ENCODE data around the gene BTBD17. TPM values are rescaled to one million over a fixed set of nuclear protein-coding genes. Genes with fewer than 3 reads are reported as not detected.

BTBD17 gene
- total RNA-seq, 2 experiments from 2014 or later, result not detected

DNA sequence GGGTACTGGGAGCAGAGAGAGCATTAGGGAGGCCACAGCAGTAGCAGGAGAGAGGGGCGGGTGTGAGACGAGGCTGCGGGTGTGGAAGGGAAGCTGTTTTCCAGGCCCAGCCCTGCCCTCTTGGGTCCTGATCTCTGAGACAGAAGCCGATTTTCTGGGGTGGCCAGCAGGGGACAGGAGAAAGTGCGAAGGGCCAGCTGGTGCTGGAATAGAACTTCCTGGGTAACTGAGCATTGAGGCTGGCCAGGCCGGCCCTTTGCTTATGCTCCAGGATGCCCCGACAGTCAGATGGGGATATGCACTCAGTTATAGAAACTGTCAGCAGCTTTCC is 804 bp downstream of the BTBD17 start:
- Mint-ChIP-seq H3K27ac (no peak overlapping the region), H3K9me3 (no peaks in the 10 kb centered on the region), H3K27me3 (peaks cover 25% of the 10 kb centered on the region), H3K36me3 (no peaks in the 10 kb centered on the region), H3K4me3 (no peak overlapping the region), H3K4me1 (peaks cover 3% of the 10 kb centered on the region)
- POLR2A ChIA-PET, result no interaction called here
- no peak for ATAC-seq (ENCODE audit: low read depth)
- no peak for DNase-seq

DNA sequence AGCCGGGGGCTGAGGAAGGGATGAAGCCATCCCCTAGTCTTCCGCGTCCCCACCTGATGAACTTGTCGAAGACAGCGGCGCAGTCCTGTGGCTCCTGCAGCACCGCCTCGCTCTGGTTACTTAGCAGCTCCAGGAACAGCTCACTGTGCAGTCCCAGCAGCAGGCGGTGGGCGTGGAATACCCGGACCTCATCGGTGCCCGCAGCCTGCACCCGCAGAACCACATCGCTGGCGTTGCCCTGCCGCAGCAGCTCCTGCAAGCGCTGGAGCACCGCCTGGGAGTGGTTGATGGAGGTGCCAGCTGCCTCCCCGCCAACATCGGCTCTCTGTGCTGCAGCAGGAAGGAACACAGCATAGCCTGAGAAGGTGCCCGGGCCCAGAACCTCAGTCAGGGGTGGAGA is 1.8 kb downstream of the BTBD17 start:
- Mint-ChIP-seq H3K36me3 (no peaks in the 10 kb centered on the region), H3K27me3 (peaks cover 33% of the 10 kb centered on the region), H3K9me3 (no peaks in the 10 kb centered on the region), H3K4me3 (no peak overlapping the region), H3K27ac (no peak overlapping the region), H3K4me1 (peaks cover 3% of the 10 kb centered on the region)
- DNase-seq, result no peak
- POLR2A ChIA-PET, result no interaction called here
- ATAC-seq (ENCODE audit: low read depth), result no peak

DNA sequence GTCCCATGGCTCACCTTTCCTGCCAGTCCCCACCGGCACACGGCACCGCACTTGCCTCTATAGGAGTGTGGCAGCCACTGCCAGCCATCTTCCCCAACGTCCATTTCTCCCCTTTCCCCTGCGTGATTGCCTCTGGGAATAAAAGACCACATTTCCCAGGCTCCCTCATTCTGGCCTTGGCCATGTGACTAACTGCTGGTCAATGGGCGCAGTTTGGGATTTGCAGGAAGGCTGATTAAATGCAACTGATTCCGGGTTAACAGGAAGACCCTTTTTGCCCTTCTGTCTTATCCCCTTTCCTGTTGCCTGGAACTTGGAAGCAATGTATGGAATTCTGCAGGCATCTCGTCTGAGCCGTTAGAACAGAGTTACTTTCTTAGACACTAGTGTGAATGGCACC is 3.0 kb downstream of the BTBD17 start:
- DNase-seq, result no peak
- no peak overlapping the region for H3K4me3 Mint-ChIP-seq
- peak overlapping the region; percentile 40 for H3K27ac Mint-ChIP-seq
- ATAC-seq (ENCODE audit: low read depth), result no peak
- peaks cover 3% of the 10 kb centered on the region for H3K4me1 Mint-ChIP-seq
- POLR2A ChIA-PET, result no interaction called here
- H3K36me3 Mint-ChIP-seq, result no peaks in the 10 kb centered on the region
- no peaks in the 10 kb centered on the region for H3K9me3 Mint-ChIP-seq
- peaks cover 44% of the 10 kb centered on the region for H3K27me3 Mint-ChIP-seq

DNA sequence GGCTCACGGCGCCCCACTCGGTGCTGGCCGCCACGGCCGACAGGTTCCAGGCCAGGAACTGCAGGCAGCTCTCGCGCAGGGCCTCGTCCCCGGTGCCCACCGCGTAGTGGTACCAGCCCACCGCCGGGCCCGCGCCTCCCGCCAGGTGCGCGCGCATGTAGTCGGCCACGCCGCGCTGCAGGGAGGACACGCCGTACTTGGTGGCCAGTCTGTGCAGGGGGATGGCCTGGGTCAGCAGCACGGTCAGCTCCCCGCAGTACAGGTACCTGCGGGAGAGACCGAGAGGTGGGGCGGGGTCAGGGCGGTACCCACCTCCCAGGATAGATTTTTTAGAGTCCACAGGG is 4.2 kb downstream of the BTBD17 start:
- H3K27ac Mint-ChIP-seq, result no peak overlapping the region

DNA sequence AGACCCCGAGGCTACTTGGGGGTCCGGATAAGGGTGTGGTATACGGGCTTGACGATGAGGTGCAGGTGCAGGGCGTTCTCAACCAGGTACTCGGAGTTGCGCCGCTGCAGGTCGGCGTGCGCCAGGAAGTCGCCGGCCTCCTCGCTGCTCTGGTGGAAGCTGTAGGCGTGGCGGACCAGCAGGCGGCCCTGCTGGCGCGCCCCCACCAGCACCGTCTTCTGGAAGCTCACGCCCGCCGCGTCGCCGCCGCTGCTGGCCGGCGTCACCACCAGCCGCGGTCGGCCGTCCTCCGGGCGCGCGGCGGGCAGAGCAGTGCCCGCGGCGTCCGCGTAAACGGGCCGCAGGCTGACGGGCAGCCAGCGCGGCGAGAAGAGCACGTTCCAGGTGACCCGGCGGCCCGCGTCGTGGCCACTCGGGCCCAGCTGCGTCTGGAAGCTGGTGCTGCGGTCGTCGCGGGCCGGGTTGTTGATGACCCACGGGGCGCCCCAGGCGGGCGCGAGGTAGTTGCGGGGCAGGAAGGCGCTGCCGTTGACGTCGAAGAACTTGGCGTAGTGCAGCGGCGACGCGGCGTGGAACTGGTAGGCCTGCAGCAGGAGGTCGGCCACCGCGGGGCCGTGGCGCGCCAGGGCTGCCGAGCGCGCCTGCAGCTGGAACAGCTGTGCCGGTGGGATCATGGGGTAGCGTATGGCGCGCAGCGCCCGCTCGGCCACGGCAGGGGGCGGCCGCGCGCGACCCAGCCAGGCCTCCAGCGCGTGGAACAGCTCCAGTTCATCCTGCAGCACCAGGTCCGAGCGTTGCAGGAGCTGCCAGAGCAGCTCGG is 4.8 kb downstream of the BTBD17 start:
- H3K9me3 Mint-ChIP-seq, result no peaks in the 10 kb centered on the region
- POLR2A ChIA-PET, result no interaction called here
- H3K27me3 Mint-ChIP-seq, result peaks cover 56% of the 10 kb centered on the region
- no peak overlapping the region for H3K4me3 Mint-ChIP-seq
- no peaks in the 10 kb centered on the region for H3K36me3 Mint-ChIP-seq
- no peak for DNase-seq
- H3K4me1 Mint-ChIP-seq, result peaks cover 3% of the 10 kb centered on the region
- peak; percentile 35 for ATAC-seq (ENCODE audit: low read depth)
- H3K27ac Mint-ChIP-seq, result no peak overlapping the region

More for the DNA sequence above, 4.2 kb downstream of the BTBD17 start:
- Mint-ChIP-seq H3K4me3 (no peak overlapping the region), H3K36me3 (no peaks in the 10 kb centered on the region), H3K27me3 (peaks cover 56% of the 10 kb centered on the region), H3K9me3 (no peaks in the 10 kb centered on the region), H3K4me1 (peaks cover 3% of the 10 kb centered on the region)
- ATAC-seq (ENCODE audit: low read depth) (no peak), DNase-seq (no peak)
- POLR2A ChIA-PET, result no interaction called here

DNA sequence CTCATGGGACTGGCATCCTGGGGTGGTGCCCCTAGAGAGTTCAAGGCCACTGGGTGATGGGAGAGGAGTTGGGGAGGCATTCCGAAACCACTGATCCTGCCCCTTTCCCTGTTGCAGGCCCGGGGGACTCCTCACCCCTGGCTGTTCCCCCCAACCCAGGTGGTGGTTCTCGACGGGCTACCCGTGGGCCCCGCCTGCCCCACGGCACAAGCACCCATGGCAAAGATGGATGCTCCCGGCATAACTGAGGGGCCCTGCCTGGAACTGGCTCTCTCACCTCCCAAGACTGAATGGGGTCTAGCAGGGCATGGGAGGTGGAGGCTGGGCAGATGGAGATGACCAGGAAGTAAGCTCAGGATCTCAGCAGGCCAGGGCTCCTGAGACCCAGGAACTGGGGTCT is 6.6 kb downstream of the BTBD17 start:
- H3K27me3 Mint-ChIP-seq, result peaks cover 61% of the 10 kb centered on the region
- H3K4me3 Mint-ChIP-seq, result no peak overlapping the region
- H3K4me1 Mint-ChIP-seq, result peaks cover 2% of the 10 kb centered on the region
- ATAC-seq (ENCODE audit: low read depth) (no peak), DNase-seq (no peak)
- no peaks in the 10 kb centered on the region for H3K36me3 Mint-ChIP-seq
- no peaks in the 10 kb centered on the region for H3K9me3 Mint-ChIP-seq
- H3K27ac Mint-ChIP-seq, result no peak overlapping the region
- POLR2A ChIA-PET, result no interaction called here

DNA sequence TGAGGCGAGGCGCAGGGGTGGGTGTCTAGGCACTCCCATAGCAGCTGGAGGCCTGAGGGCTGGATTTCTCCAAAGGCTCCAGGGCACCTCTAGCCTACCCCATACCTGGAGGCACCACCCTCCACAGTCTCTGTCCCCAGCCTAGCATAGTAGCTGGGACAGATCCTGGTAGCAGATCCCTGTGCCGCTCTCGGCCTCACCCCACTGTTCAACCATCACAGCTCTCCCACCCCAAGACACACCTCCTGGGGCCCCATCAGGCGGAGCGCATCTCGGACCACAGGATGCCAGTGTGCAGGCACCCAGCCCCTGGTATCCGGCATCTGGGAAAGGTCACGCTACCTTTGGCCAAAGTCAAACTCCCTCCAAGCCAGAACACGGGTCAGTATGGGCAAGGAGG is 7.1 kb downstream of the BTBD17 start:
- POLR2A ChIA-PET, result no interaction called here
- Mint-ChIP-seq H3K36me3 (no peaks in the 10 kb centered on the region), H3K9me3 (no peaks in the 10 kb centered on the region), H3K27me3 (peaks cover 63% of the 10 kb centered on the region), H3K4me3 (no peak overlapping the region), H3K27ac (no peak overlapping the region), H3K4me1 (peaks cover 2% of the 10 kb centered on the region)
- ATAC-seq (ENCODE audit: low read depth) (no peak), DNase-seq (no peak)

DNA sequence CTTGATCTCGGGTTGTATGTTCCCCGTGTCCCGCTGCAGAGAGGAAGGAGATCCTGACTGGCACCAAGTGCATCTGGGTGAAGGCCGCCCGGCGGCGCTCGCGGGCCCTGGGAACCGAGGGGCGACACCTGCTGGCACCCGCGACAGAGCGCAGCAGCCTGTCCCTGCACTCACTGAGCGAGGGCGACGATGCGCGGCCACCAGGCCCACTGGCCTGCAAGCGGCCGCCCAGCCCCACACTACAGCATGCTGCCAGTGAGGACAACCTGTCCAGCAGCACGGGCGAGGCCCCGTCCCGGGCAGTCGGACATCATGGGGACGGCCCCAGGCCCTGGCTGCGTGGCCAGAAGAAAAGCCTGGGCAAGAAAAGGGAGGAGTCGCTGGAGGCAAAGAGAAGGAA is 7.5 kb downstream of the BTBD17 start:
- Mint-ChIP-seq H3K27me3 (peaks cover 63% of the 10 kb centered on the region), H3K9me3 (no peaks in the 10 kb centered on the region), H3K36me3 (no peaks in the 10 kb centered on the region), H3K4me3 (no peak overlapping the region), H3K4me1 (peaks cover 2% of the 10 kb centered on the region), H3K27ac (no peak overlapping the region)
- POLR2A ChIA-PET, result no interaction called here
- DNase-seq (peak; percentile 78), ATAC-seq (ENCODE audit: low read depth) (peak; percentile 76)

DNA sequence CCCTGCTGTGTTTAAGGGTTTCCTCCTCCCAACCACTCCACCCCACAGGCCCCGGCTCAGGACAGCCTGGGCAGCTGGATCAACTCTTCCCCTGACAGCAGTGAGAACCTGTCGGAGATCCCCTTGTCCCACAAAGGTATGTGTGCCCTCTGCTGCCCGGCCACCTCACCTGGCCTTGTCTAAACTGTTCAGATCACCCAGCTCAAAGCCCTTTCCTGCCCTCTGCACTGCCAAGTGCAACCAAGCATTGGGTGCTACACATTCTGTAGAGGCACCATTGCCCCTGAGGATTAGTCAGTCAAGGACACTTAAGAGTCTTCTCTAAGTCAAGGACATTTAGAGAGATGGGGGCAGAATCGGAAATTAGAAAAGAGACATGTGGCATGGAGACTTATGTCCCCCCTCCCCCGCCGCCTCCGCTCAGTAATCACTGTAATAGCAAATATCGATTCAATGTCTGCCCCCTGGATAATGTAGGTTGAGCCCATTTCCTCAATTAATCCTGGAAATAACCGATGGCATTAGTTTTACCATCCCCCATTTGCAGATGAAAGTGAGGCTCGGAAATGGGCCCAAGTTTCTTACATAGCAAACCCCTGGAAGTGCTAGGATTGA is 8.1 kb downstream of the BTBD17 start:
- POLR2A ChIA-PET, result no interaction called here
- no peak overlapping the region for H3K4me3 Mint-ChIP-seq
- DNase-seq, result no peak

DNA sequence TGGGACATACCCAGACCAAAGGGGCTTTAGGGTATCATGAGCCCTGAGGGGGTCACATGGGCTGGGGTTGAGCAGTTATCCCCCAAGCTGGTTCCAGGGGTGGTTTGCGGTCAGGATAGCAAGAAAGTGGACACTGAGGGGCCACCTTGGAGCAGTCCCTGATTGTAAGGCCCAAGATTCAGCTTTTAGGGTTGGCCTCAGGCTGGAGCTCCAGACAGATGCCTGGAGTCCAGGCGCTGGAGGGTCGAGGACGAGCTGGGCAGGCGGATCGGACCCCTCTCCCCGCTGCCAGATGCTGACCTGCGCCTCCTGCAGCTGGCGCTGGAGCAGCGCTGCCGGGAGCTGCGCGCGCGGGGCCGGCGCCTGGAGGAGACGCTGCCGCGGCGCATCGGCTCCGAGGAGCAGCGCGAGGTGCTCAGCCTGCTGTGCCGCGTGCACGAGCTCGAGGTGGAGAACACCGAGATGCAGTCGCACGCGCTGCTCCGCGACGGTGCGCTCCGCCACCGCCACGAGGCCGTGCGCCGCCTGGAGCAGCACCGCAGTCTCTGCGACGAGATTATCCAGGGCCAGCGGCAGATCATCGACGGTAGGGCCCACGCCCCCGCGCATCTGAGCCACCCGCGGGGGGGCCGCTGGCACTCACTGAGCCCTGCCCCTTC is 10.0 kb downstream of the BTBD17 start:
- peak; percentile 25 for ATAC-seq (ENCODE audit: low read depth)
- no peaks in the 10 kb centered on the region for H3K36me3 Mint-ChIP-seq
- no peaks in the 10 kb centered on the region for H3K9me3 Mint-ChIP-seq
- no peak overlapping the region for H3K27ac Mint-ChIP-seq
- no peak overlapping the region for H3K4me3 Mint-ChIP-seq
- peaks cover 54% of the 10 kb centered on the region for H3K27me3 Mint-ChIP-seq
- H3K4me1 Mint-ChIP-seq, result peaks cover 2% of the 10 kb centered on the region
- DNase-seq, result no peak
- POLR2A ChIA-PET, result no interaction called here

More for the DNA sequence above, 8.1 kb downstream of the BTBD17 start:
- H3K27ac Mint-ChIP-seq, result no peak overlapping the region
- peaks cover 62% of the 10 kb centered on the region for H3K27me3 Mint-ChIP-seq
- no peaks in the 10 kb centered on the region for H3K9me3 Mint-ChIP-seq
- H3K4me1 Mint-ChIP-seq, result peaks cover 2% of the 10 kb centered on the region
- no peak for ATAC-seq (ENCODE audit: low read depth)
- H3K36me3 Mint-ChIP-seq, result no peaks in the 10 kb centered on the region

DNA sequence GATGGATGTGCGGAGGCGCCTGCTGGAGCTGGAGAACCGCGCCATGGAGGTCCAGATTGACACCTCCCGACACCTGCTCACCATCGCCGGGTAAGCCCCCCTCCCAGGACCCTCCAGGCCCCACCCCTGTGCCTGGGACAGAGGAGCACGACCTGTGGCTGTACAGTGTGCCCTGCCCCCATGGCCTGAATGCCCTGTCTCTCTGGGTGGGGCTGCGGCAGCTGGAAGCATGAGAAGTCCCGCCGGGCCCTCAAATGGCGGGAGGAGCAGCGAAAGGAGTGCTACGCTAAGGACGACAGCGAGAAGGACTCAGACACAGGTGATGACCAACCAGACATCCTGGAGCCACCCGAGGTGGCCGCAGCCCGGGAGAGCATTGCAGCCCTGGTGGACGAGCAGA is 11.2 kb downstream of the BTBD17 start:
- DNase-seq (no peak), ATAC-seq (ENCODE audit: low read depth) (no peak)
- H3K4me3 Mint-ChIP-seq, result no peak overlapping the region
- no peak overlapping the region for H3K27ac Mint-ChIP-seq
- H3K27me3 Mint-ChIP-seq, result peaks cover 50% of the 10 kb centered on the region
- POLR2A ChIA-PET, result no interaction called here
- H3K36me3 Mint-ChIP-seq, result no peaks in the 10 kb centered on the region
- H3K9me3 Mint-ChIP-seq, result no peaks in the 10 kb centered on the region
- H3K4me1 Mint-ChIP-seq, result no peaks in the 10 kb centered on the region

DNA sequence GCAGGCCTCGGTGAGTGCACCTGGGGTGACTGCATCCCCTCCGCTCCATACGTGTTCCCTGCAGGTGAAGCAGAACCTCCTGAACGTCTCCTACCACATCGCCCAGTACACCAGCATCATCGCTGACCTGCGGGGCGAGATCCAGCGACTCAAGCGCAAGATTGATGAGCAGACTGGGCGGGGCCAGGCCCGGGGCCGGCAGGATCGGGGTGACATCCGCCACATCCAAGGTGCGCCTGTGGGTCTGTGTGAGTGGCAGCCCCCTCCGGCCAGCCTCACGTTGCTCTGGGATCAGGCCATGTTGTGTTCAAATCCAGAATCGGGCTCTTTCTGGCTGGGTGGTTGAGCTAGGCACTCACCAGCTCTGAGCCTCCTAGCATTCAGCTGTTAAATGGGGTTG is 12.5 kb downstream of the BTBD17 start:
- peaks cover 39% of the 10 kb centered on the region for H3K27me3 Mint-ChIP-seq
- H3K9me3 Mint-ChIP-seq, result no peaks in the 10 kb centered on the region
- H3K4me3 Mint-ChIP-seq, result no peak overlapping the region
- no peak overlapping the region for H3K27ac Mint-ChIP-seq
- no peak for ATAC-seq (ENCODE audit: low read depth)
- POLR2A ChIA-PET, result no interaction called here
- no peaks in the 10 kb centered on the region for H3K4me1 Mint-ChIP-seq
- H3K36me3 Mint-ChIP-seq, result no peaks in the 10 kb centered on the region
- DNase-seq, result no peak

DNA sequence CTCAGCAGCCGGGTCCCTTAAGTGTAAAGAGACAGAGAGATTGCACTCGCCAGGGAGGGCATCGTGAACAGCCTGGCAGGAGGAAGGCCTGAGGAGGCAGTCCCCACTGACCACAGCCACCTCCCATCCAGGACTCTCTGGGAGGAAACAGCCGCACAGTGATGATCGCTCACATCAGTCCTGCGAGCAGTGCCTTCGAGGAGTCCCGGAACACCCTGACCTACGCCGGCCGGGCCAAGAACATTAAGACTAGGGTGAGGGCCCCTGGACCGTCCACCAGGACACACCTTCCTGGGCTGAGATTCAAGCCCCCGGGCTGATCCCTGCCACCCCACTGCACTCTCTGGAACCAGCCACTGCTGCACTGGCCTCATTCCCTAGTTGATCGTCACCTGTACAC is 14.0 kb downstream of the BTBD17 start:
- Mint-ChIP-seq H3K4me3 (no peak overlapping the region), H3K27ac (no peak overlapping the region), H3K9me3 (no peaks in the 10 kb centered on the region), H3K36me3 (no peaks in the 10 kb centered on the region), H3K27me3 (peaks cover 24% of the 10 kb centered on the region), H3K4me1 (no peaks in the 10 kb centered on the region)
- DNase-seq (no peak), ATAC-seq (ENCODE audit: low read depth) (no peak)
- POLR2A ChIA-PET, result no interaction called here

Data from activated naive CD8-positive, alpha-beta T cell treated with anti-CD3 and anti-CD28 coated beads, Interleukin-2, amount 10 ng/mL, durations not matched to agents 7 days and 5 days (primary cell).